Endothelial cell (in vitro differentiated cells): ENCODE data around the gene TENT4A. TPM values are rescaled to one million over a fixed set of nuclear protein-coding genes. Genes with fewer than 3 reads are reported as not detected.
A peak's percentile ranks its signal among the peaks of the same experiment; 100 is the strongest.

Experiments used
- DNase-seq: peaks from one replicate; pipeline ENCODE4 v3.0.0; 2021; ENCODE audit warnings: low spot score
- H3K27ac Mint-ChIP-seq: one replicate; pipeline ENCODE4 v1.8.0; 2021; ENCODE audit warnings: mixed read lengths, inconsistent platforms; ENCODE audit not compliant: unreplicated experiment
- H3K27me3 Mint-ChIP-seq: one replicate; pipeline ENCODE4 v1.8.0; 2021; ENCODE audit warnings: mild to moderate bottlenecking, moderate library complexity, mixed read lengths, inconsistent platforms; ENCODE audit not compliant: unreplicated experiment
- H3K36me3 Mint-ChIP-seq: one replicate; pipeline ENCODE4 v1.8.0; 2021; ENCODE audit warnings: mild to moderate bottlenecking, low read depth, mixed read lengths, inconsistent platforms; ENCODE audit not compliant: unreplicated experiment
- H3K4me1 Mint-ChIP-seq: one replicate; pipeline ENCODE4 v1.8.0; 2021; ENCODE audit warnings: mild to moderate bottlenecking, mixed read lengths, inconsistent platforms; ENCODE audit not compliant: unreplicated experiment
- H3K4me3 Mint-ChIP-seq: one replicate; pipeline ENCODE4 v1.8.0; 2021; ENCODE audit warnings: mild to moderate bottlenecking, mixed read lengths, inconsistent platforms; ENCODE audit not compliant: unreplicated experiment
- H3K9me3 Mint-ChIP-seq: one replicate; pipeline ENCODE4 v1.8.0; 2021; ENCODE audit warnings: mixed read lengths, inconsistent platforms; ENCODE audit not compliant: unreplicated experiment
- total RNA-seq: library from RNA; stranded (reverse); fragmentation: NEBNext Ultra II Directional; extraction: Animal tissue kit (Norgen Biotek cat#: 25700); gene quantifications from one replicate; pipeline ENCODE4 v1.2.1, GENCODE V29; 2021; ENCODE audit not compliant: unreplicated experiment
- TF ChIP-seq, protein P1 (sequence below): fragments of 200-600 bp; sonication (generic); IDR thresholded peaks from one replicate; pipeline ENCODE4 v1.5.0; 2021; ENCODE audit warnings: antibody characterized with exemption; ENCODE audit not compliant: unreplicated experiment

The TENT4A gene
- total RNA-seq, 1 donor from 2014 or later, result 24.7 TPM

DNA sequence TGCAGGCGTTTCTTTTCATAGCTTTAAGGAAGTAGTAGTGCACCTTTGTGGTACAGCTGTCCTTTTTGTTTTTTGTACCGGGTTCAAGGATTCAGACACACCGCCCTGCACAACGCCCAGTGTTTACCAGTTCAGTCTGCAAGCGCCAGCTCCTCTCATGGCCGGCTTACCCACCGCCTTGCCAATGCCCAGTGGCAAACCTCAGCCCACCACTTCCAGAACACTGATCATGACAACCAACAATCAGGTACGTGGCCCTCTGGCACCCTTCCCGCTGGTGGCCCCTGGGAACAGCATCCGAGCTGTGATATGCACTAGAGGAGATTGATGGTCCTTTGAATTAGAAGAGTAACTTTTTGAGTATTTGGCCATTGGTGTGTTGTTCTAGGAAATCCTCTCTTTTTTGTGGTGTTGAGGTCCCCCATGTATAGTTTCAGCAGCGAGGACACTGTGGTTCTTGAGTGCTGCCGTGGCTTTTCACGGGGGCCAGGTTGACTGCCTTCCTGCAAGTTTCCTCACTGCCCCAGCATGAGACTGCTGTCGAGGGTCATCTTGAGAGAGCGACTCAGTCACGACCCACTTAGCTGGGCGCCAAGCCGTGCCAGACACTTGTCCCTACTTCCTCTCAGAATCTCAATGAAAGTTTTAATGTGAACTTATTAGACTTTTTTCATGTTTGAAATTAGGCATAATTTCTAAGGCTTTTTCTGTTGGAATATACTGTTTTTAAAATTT, 37.9 kb downstream of the TENT4A start:
- H3K4me1 Mint-ChIP-seq, result no peaks in the 10 kb centered on the region
- H3K4me3 Mint-ChIP-seq, result peak overlapping the region; percentile 26
- no peak overlapping the region for H3K27ac Mint-ChIP-seq
- H3K9me3 Mint-ChIP-seq, result no peaks in the 10 kb centered on the region
- TF ChIP-seq, protein P1, sequence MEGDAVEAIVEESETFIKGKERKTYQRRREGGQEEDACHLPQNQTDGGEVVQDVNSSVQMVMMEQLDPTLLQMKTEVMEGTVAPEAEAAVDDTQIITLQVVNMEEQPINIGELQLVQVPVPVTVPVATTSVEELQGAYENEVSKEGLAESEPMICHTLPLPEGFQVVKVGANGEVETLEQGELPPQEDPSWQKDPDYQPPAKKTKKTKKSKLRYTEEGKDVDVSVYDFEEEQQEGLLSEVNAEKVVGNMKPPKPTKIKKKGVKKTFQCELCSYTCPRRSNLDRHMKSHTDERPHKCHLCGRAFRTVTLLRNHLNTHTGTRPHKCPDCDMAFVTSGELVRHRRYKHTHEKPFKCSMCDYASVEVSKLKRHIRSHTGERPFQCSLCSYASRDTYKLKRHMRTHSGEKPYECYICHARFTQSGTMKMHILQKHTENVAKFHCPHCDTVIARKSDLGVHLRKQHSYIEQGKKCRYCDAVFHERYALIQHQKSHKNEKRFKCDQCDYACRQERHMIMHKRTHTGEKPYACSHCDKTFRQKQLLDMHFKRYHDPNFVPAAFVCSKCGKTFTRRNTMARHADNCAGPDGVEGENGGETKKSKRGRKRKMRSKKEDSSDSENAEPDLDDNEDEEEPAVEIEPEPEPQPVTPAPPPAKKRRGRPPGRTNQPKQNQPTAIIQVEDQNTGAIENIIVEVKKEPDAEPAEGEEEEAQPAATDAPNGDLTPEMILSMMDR, result no peak
- peaks cover 55% of the 10 kb centered on the region for H3K36me3 Mint-ChIP-seq
- peaks cover 1% of the 10 kb centered on the region for H3K27me3 Mint-ChIP-seq
- no peak for DNase-seq

DNA sequence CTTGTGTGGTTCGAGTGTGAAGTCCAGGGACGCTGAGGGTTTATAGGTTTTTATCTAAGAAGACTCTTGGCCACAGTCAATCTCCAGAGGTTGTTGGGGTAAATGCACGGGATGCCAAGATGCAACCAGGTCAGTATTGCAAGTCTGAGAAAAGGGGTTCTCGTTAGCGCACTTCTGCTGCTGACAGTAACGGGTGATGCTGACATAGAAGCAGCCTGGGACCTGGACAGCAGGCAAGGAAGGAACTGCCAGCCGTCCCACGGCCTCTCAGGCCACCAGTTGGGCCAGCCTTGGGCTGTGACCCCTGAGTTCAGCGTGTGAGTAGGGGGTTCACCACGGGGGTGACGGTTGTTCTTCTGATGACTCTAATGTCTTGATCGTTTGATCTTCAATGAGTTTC, 39.0 kb downstream of the TENT4A start:
- Mint-ChIP-seq H3K9me3 (no peaks in the 10 kb centered on the region), H3K27me3 (peaks cover 1% of the 10 kb centered on the region), H3K27ac (no peak overlapping the region), H3K4me1 (no peaks in the 10 kb centered on the region), H3K4me3 (no peak overlapping the region), H3K36me3 (peaks cover 56% of the 10 kb centered on the region)
- no peak for DNase-seq
- TF ChIP-seq, protein P1, result no peak

DNA sequence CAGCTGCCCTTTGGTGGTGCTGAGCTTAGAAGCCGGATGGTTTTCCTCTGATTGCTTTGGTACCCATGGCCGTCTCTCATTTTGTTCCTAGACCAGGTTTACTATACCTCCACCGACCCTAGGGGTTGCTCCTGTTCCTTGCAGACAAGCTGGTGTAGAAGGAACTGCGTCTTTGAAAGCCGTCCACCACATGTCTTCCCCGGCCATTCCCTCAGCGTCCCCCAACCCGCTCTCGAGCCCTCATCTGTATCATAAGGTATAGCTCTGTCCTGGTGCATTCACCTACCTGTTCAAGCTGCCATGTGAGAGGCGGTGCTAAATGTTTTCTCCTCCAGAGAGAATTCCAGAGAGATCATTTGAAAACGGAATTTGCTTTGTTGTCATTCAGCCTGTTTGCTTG, 39.5 kb downstream of the TENT4A start:
- Mint-ChIP-seq H3K4me3 (no peak overlapping the region), H3K27ac (no peak overlapping the region), H3K4me1 (no peaks in the 10 kb centered on the region), H3K27me3 (peaks cover 1% of the 10 kb centered on the region), H3K36me3 (peaks cover 55% of the 10 kb centered on the region), H3K9me3 (no peaks in the 10 kb centered on the region)
- no peak for DNase-seq
- TF ChIP-seq, protein P1, result no peak

DNA sequence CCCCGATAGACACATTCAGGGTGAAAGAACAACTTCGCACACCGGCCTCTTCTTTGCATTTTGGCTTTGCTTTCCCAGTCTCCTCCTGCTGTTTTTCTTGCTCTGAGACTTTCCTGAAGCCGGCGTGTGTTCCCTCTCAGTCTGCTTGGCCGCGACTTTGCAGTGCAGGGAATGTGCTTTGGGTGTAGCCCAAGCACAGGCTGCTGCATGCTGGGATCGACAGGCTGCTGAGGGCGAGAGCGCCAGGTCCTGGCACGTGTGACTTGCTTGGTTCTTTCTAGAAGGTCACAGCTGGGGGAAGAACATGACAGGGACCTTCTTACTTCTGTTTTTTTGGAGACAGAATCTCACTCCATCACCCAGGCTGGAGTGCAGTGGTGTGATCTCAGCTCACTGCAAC, 40.6 kb downstream of the TENT4A start:
- H3K36me3 Mint-ChIP-seq, result peaks cover 47% of the 10 kb centered on the region

DNA sequence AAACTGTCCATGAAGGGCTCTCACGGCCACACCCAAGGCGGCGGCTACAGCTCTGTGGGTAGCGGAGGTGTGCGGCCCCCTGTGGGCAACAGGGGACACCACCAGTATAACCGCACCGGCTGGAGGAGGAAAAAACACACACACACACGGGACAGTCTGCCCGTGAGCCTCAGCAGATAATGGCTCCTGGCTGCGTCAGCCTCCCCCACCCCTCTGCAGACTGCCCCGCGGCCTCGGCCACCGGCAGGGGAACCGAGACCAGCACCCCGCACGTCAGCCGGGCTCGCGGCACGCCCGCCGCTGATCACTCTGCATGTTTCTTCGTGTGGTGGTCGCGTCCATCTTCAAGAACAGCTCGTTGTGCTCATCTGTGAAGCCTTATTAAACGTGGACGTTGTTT, 41.5 kb downstream of the TENT4A start:
- Mint-ChIP-seq H3K4me3 (no peak overlapping the region), H3K4me1 (no peaks in the 10 kb centered on the region), H3K9me3 (no peaks in the 10 kb centered on the region), H3K36me3 (peaks cover 46% of the 10 kb centered on the region), H3K27ac (no peak overlapping the region), H3K27me3 (peaks cover 5% of the 10 kb centered on the region)
- no peak for DNase-seq
- TF ChIP-seq, protein P1, result no peak

More for the DNA sequence above, 40.6 kb downstream of the TENT4A start:
- peaks cover 5% of the 10 kb centered on the region for H3K27me3 Mint-ChIP-seq
- peak overlapping the region; percentile 59 for H3K4me3 Mint-ChIP-seq
- TF ChIP-seq, protein P1, result no peak
- no peaks in the 10 kb centered on the region for H3K4me1 Mint-ChIP-seq
- no peak for DNase-seq
- H3K9me3 Mint-ChIP-seq, result no peaks in the 10 kb centered on the region
- H3K27ac Mint-ChIP-seq, result no peak overlapping the region
